ENCODE data around the gene AFF2.

The AFF2 gene

DNA sequence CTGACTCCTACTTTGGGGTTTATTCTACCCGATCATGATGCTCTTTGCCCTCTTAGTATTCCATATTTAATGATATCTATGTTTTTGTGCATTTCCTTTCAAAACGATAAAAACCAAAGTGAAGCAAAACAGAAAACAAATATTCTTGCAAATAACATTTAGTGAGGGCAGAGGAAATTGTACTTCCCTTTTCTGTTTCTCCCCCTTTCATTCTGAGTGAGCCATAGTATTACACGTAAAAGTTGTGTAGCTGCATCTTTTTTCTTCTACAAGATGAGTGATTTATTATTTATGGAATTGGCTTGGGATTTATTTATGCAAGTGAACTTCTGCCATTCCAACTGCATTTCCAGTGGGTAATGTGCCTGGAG lies 109.9 kb downstream of the AFF2 start:
- no peaks in the 10 kb centered on the region for H3K9me3 ChIP-seq (ENCODE audit: control insufficient read depth, low read length)
- no peaks in the 10 kb centered on the region for H3K4me1 ChIP-seq (ENCODE audit: control insufficient read depth, insufficient read depth, low read length, poor library complexity, severe bottlenecking)
- no peak overlapping the region for H3K4me3 ChIP-seq (ENCODE audit: extremely low read depth, insufficient read depth, low read length, poor library complexity, severe bottlenecking)
- WGBS, 2 experiments (ENCODE audit: insufficient coverage in 2 of 2): no CpG with 5 or more reads among the region's 3 CpGs
- H3K36me3 ChIP-seq (ENCODE audit: control insufficient read depth, insufficient read depth, low read length): no peaks in the 10 kb centered on the region
- no peak overlapping the region for H3K27ac ChIP-seq (ENCODE audit: low read depth, low read length, severe bottlenecking)

DNA sequence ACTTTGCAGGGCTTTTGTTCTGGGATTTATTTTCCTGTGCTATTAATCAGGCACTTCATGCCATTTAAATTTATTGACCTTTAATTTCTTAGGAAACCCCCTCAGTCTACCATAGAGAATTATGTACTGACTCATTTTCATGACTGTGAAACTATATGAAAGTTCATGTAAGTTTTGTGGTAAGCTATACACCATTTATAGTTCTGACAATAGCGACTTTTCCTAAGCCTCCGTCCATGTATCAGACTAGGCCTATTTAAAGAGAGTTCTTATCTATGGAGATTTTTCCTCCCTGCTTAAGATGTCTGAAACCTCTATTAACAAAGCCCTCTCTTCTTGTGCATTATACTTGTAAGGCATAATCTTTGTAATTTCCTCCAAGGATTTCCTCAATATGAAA lies 111.6 kb downstream of the AFF2 start:
- Histone ChIP-seq H3K36me3 (ENCODE audit: control insufficient read depth, insufficient read depth, low read length) (no peaks in the 10 kb centered on the region), H3K9me3 (ENCODE audit: control insufficient read depth, low read length) (no peaks in the 10 kb centered on the region), H3K4me3 (ENCODE audit: extremely low read depth, insufficient read depth, low read length, poor library complexity, severe bottlenecking) (no peak overlapping the region), H3K4me1 (ENCODE audit: control insufficient read depth, insufficient read depth, low read length, poor library complexity, severe bottlenecking) (no peaks in the 10 kb centered on the region), H3K27ac (ENCODE audit: low read depth, low read length, severe bottlenecking) (no peak overlapping the region)
- no CpG with 5 or more reads among the region's 2 CpGs for WGBS, 2 experiments (ENCODE audit: insufficient coverage in 2 of 2)

DNA sequence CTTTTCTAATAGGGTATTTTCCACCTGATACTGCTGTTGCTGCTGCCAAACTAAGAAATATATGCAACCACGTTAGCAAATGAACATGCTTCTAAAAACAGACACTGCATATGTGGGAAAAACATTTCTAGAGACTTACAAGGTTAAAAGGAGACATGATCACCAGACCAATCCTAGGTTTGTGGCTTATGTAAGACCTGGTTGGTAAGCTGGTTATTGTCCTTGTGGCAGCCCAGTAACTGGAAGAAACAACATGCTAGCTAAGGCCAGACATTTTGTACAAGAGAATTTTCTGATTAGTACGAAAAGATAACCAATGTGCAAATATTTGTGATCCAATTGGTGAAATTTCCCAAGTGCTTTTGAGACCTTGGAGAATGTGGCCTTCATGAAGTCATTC lies 112.0 kb downstream of the AFF2 start:
- Histone ChIP-seq H3K4me3 (ENCODE audit: extremely low read depth, insufficient read depth, low read length, poor library complexity, severe bottlenecking) (no peak overlapping the region), H3K9me3 (ENCODE audit: control insufficient read depth, low read length) (no peaks in the 10 kb centered on the region), H3K4me1 (ENCODE audit: control insufficient read depth, insufficient read depth, low read length, poor library complexity, severe bottlenecking) (no peaks in the 10 kb centered on the region), H3K36me3 (ENCODE audit: control insufficient read depth, insufficient read depth, low read length) (no peaks in the 10 kb centered on the region), H3K27ac (ENCODE audit: low read depth, low read length, severe bottlenecking) (no peak overlapping the region)
- no CpG with 5 or more reads among the region's 2 CpGs for WGBS, 2 experiments (ENCODE audit: insufficient coverage in 2 of 2)

DNA sequence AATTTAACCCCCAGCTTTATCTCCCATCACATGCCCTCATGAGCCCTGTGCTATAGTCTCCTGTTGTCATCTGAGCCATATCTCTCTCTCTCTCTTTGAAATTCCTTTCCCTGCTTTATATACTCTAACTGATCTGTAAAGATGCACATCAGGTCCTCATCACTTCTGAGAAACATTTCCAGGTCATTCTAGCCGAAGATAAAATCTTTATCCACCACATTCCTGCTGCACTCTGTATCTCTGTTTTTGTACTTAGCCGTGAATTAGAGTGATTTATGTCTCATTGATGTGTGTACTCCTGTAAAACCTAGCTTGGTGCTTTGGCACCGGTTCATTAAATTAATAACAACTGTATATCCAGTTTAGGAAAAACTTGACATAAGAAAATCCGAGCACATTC lies 113.2 kb downstream of the AFF2 start:
- no peaks in the 10 kb centered on the region for H3K4me1 ChIP-seq (ENCODE audit: control insufficient read depth, insufficient read depth, low read length, poor library complexity, severe bottlenecking)
- H3K9me3 ChIP-seq (ENCODE audit: control insufficient read depth, low read length): no peaks in the 10 kb centered on the region
- H3K27ac ChIP-seq (ENCODE audit: low read depth, low read length, severe bottlenecking): no peak overlapping the region
- WGBS, 2 experiments (ENCODE audit: insufficient coverage in 2 of 2): no CpG with 5 or more reads among the region's 4 CpGs
- H3K36me3 ChIP-seq (ENCODE audit: control insufficient read depth, insufficient read depth, low read length): no peaks in the 10 kb centered on the region
- H3K4me3 ChIP-seq (ENCODE audit: extremely low read depth, insufficient read depth, low read length, poor library complexity, severe bottlenecking): no peak overlapping the region

DNA sequence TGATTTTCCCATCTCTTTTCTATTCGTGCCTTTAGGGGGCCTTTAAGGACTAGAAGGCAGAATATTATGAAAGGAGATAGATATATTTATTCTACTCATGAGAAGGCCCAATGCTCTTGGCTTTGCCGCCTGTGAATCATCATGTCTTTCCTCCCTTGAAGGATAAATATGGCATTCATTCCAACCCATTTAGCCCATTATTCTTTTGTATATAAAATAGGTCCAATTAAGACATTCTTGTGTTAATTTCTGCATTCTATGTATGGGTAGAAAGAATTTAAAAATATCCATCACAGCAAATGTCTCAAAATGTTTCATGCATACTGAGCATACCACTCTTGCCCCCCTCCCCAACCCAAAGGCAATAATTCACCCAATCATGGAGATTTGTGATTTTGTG lies 115.1 kb downstream of the AFF2 start:
- Histone ChIP-seq H3K27ac (ENCODE audit: low read depth, low read length, severe bottlenecking) (no peak overlapping the region), H3K4me3 (ENCODE audit: extremely low read depth, insufficient read depth, low read length, poor library complexity, severe bottlenecking) (no peak overlapping the region), H3K36me3 (ENCODE audit: control insufficient read depth, insufficient read depth, low read length) (no peaks in the 10 kb centered on the region), H3K4me1 (ENCODE audit: control insufficient read depth, insufficient read depth, low read length, poor library complexity, severe bottlenecking) (no peaks in the 10 kb centered on the region), H3K9me3 (ENCODE audit: control insufficient read depth, low read length) (no peaks in the 10 kb centered on the region)
- WGBS, 2 experiments (ENCODE audit: insufficient coverage in 2 of 2): no CpG with 5 or more reads among the region's 2 CpGs

DNA sequence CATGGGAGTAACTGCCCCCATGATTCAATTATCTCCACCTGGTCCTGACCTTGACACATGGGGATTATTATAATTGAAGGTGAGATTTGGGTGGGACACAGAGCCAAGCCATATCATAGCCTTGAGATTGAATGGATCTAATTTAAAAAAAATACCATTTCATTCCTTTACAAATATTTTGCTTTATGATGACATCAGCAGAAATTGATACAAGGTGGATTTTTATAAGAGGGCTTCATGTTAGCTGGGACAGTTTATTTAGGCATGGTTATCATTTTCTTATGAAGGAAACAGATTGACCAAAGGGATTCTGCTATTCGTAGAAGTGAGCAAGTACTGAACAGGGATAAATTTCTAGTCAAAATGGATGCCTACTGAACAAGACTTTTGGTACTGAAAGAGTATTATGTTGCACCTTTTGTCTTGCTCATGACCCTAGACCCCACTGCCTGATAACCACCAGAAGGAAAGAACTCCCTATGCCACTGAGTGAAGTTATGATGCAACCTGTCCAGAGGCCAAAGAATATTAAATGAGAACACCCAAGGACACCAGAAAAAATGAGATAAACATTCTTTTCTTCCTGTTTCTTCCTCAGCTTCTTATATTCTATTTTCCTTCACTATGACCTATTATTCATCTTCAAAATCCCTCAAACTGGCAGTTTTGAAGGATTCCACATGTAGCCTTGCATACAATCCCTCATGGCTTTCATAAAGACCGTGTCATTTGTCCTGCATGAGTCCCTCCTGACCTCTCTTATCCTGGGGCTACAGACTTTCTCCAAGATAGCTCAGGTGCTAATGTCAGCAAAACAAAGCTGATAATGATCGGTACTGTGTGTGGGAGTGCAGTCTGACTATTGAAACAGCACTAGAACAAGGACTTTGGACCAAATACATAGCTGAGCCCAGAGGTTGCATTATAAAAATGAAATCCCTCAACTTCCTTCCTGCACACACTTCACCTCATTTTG lies 118.3 kb downstream of the AFF2 start:
- Histone ChIP-seq H3K27ac (ENCODE audit: low read depth, low read length, severe bottlenecking) (no peak overlapping the region), H3K4me1 (ENCODE audit: control insufficient read depth, insufficient read depth, low read length, poor library complexity, severe bottlenecking) (no peaks in the 10 kb centered on the region), H3K9me3 (ENCODE audit: control insufficient read depth, low read length) (no peaks in the 10 kb centered on the region), H3K4me3 (ENCODE audit: extremely low read depth, insufficient read depth, low read length, poor library complexity, severe bottlenecking) (no peak overlapping the region), H3K36me3 (ENCODE audit: control insufficient read depth, insufficient read depth, low read length) (no peaks in the 10 kb centered on the region)
- 83 to 87% methylated on average over 1 to 3 of the region's 3 CpGs for WGBS, 2 experiments (ENCODE audit: insufficient coverage in 2 of 2)

DNA sequence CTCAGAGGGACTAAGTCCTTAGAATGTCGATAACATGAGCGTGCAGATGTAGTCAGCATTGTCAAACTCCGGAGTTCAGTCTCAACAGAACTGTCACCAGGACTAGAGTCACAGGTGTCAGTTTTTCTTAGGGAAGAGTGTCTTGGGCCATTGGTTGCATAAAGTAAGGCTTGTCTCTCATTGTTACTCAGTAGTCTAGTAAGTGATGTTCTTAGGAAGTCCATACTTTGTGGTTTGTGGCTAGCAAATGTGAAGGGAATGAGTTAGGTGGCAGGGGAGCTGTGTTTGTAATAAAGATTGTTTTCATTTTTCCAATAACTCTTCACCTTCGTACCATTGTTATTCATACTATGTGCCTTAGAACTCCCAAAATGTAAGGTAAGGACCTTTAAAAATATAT lies 119.6 kb downstream of the AFF2 start:
- H3K36me3 ChIP-seq (ENCODE audit: control insufficient read depth, insufficient read depth, low read length): no peaks in the 10 kb centered on the region
- no peaks in the 10 kb centered on the region for H3K4me1 ChIP-seq (ENCODE audit: control insufficient read depth, insufficient read depth, low read length, poor library complexity, severe bottlenecking)
- no peak overlapping the region for H3K4me3 ChIP-seq (ENCODE audit: extremely low read depth, insufficient read depth, low read length, poor library complexity, severe bottlenecking)
- no peaks in the 10 kb centered on the region for H3K9me3 ChIP-seq (ENCODE audit: control insufficient read depth, low read length)
- 94 to 100% methylated on average over 1 to 3 of the region's 4 CpGs for WGBS, 2 experiments (ENCODE audit: insufficient coverage in 2 of 2)
- no peak overlapping the region for H3K27ac ChIP-seq (ENCODE audit: low read depth, low read length, severe bottlenecking)

DNA sequence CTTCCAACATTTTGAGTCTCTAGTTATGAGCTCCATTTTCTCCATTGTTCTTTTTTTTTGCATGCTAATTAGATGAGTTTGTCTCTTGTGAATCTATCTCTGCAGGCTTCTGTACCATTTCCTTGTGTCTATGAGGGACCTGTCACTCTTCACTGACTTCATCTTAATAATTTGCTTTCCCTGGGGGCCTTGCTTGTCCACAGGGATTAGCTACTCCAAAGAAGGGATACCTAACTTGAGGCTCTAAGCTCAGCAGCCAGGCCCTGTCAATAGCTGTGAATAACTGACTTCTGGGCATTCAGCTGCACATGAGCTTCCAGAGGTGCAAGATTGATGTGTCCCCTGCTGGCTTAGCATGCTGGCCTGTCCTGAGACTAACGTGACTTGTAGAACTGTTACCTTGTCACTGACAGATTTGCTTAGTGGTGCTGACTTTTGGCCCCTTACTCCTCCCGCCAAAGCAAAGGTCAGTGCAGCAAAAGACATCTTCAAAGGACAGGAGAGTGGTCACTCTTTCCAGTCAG lies 124.6 kb downstream of the AFF2 start:
- no peaks in the 10 kb centered on the region for H3K4me1 ChIP-seq (ENCODE audit: control insufficient read depth, insufficient read depth, low read length, poor library complexity, severe bottlenecking)
- no peak overlapping the region for H3K27ac ChIP-seq (ENCODE audit: low read depth, low read length, severe bottlenecking)
- 81 to 100% methylated on average over 1 to 2 of the region's 2 CpGs for WGBS, 2 experiments (ENCODE audit: insufficient coverage in 2 of 2)
- no peaks in the 10 kb centered on the region for H3K36me3 ChIP-seq (ENCODE audit: control insufficient read depth, insufficient read depth, low read length)
- no peak overlapping the region for H3K4me3 ChIP-seq (ENCODE audit: extremely low read depth, insufficient read depth, low read length, poor library complexity, severe bottlenecking)
- H3K9me3 ChIP-seq (ENCODE audit: control insufficient read depth, low read length): no peaks in the 10 kb centered on the region

DNA sequence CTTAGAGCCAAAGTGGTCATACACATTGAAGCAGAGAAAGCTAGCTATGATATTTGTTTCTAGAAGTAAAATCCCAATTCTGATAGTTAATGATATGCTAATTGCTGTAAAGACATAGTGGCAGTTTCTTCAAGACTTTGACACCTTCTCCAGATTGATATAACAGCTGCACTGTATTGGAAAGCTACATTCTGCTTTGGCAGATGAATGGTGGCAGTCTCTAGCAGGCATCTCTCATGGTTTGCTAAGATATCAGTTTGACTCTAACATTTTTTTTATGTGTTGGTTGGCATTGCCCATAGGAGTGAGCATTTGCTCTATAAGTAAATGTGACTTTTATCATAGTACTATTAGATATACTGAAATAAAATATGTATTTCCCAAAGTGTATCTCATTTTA lies 128.2 kb downstream of the AFF2 start:
- Histone ChIP-seq H3K27ac (ENCODE audit: low read depth, low read length, severe bottlenecking) (no peak overlapping the region), H3K9me3 (ENCODE audit: control insufficient read depth, low read length) (no peaks in the 10 kb centered on the region), H3K4me3 (ENCODE audit: extremely low read depth, insufficient read depth, low read length, poor library complexity, severe bottlenecking) (no peak overlapping the region), H3K4me1 (ENCODE audit: control insufficient read depth, insufficient read depth, low read length, poor library complexity, severe bottlenecking) (no peaks in the 10 kb centered on the region), H3K36me3 (ENCODE audit: control insufficient read depth, insufficient read depth, low read length) (no peaks in the 10 kb centered on the region)

DNA sequence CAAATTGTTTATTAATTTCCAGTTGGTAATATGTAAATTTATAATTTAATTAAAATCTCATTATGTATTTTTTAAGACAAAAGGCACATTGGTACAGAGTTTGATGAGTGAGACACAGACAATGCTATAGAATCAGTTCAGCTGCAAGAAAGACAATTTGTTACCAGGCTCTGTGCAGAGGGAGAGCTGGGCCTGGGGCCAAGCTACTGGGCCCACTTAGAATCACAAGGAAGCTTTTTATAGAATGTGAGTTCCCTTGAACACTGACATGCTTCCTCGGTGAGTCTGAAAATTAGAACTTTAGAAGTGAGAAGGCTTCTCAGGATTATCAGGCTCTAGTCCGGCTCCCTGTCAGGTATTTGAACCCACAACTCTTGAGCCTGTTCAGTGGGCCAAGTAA lies 129.0 kb downstream of the AFF2 start:
- Histone ChIP-seq H3K4me3 (ENCODE audit: extremely low read depth, insufficient read depth, low read length, poor library complexity, severe bottlenecking) (no peak overlapping the region), H3K9me3 (ENCODE audit: control insufficient read depth, low read length) (no peaks in the 10 kb centered on the region), H3K36me3 (ENCODE audit: control insufficient read depth, insufficient read depth, low read length) (no peaks in the 10 kb centered on the region), H3K4me1 (ENCODE audit: control insufficient read depth, insufficient read depth, low read length, poor library complexity, severe bottlenecking) (no peaks in the 10 kb centered on the region), H3K27ac (ENCODE audit: low read depth, low read length, severe bottlenecking) (no peak overlapping the region)
- WGBS, 2 experiments (ENCODE audit: insufficient coverage in 2 of 2): 83% methylated on average over 1 of the region's 2 CpGs; no CpG with 5 or more reads in 1 of the 2 experiments

DNA sequence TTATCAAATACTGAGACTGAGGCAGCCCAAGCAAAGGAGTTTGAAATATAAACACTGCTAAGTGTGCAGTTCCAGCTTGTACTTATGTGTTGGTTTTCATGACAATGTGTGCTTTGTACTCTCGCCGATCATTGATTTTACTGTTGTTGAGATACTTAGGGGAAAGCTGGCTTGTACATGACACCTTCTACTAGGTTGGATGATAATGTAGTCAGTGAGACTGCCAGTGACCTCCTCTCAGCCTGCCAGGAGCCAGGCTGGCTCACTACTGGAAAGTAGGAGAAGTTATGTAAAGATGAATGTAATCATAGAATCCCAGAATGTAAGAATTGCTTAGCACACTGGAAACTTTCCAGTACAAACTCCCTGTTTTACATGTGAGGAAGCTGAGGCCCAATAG lies 132.0 kb downstream of the AFF2 start:
- no peak overlapping the region for H3K27ac ChIP-seq (ENCODE audit: low read depth, low read length, severe bottlenecking)
- no peaks in the 10 kb centered on the region for H3K9me3 ChIP-seq (ENCODE audit: control insufficient read depth, low read length)
- H3K4me1 ChIP-seq (ENCODE audit: control insufficient read depth, insufficient read depth, low read length, poor library complexity, severe bottlenecking): no peaks in the 10 kb centered on the region
- H3K4me3 ChIP-seq (ENCODE audit: extremely low read depth, insufficient read depth, low read length, poor library complexity, severe bottlenecking): no peak overlapping the region
- WGBS, 2 experiments (ENCODE audit: insufficient coverage in 2 of 2): 80% methylated on average over 1 of the region's 2 CpGs; no CpG with 5 or more reads in 1 of the 2 experiments
- H3K36me3 ChIP-seq (ENCODE audit: control insufficient read depth, insufficient read depth, low read length): no peaks in the 10 kb centered on the region
